HG02938 (cell line): ENCODE results near the gene ARHGAP26.

Experiments
- ATAC-seq: cut with Tn5 transposase; IDR thresholded peaks from one replicate; pipeline ENCODE4 v1.9.1; 2021; ENCODE audit warnings: mild to moderate bottlenecking, moderate library complexity; ENCODE audit not compliant: unreplicated experiment

Gene ARHGAP26

DNA sequence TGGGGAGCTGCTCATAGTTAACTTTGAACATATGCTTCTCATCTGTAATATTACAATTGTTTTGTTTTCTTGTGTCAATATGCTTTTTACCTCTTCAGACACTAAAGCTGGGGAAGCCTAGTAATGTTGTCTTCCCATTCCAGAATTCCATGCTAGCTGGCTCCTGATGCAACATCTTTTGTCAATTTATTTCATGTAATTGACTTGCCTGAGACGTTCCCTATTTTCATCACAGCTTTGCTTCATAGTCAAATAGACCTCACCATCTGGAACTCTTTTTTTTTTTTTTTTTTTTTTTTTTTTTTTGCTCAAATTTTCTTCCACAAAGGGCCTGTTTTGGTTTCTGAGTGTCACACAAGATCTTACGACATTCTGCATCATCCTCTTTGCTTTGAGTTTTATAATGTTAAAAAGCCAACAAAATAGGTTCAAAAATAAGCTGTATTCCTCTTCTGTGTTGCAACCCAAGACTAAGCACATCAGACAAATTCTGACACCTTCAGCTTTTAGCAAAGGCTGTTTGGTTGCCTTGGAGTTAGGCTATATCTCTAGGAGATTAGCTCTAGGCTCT is 398.1 kb downstream of the ARHGAP26 start:
- no peak for ATAC-seq

DNA sequence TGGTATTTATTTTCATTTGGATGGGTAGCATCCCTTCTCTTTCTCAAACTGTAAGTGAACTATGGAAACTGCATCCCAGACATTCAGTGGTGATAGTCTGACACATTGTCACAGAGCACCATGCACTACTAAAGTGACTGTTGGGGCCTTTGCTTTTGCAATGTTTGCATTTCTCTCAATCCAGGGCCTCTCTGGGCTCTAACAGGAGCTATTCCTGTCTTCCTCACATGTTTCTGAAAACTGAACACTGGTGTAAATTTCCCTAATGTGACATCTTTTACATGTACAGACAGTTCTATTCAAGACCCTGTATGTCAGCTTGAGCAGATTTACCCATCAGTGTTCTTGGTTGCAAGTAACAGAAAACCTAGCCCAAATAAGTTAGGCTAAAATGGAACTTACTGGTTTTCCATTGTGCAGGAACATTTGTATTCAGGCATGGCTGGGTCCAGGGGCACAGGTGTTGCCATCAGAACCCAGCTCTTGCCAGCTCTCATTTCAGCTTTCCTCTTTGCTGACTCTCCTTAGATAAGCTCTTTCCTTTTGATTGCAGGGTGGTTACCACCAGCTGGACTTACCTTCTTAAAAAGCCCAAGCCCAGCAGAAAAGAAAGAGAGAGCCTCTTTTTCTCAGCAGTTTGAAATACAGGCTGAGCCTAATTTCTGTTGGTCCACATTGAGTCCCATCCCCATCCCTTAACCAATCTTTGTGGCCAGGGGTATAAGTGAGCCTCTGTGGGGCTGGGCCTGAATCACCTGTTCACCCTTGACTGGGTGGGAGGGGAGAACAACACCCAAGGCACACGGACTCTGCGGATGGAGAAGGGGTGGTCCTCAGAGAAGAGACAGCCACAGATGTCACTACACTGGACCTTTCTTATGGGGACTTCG is 399.0 kb downstream of the ARHGAP26 start:
- no peak for ATAC-seq

DNA sequence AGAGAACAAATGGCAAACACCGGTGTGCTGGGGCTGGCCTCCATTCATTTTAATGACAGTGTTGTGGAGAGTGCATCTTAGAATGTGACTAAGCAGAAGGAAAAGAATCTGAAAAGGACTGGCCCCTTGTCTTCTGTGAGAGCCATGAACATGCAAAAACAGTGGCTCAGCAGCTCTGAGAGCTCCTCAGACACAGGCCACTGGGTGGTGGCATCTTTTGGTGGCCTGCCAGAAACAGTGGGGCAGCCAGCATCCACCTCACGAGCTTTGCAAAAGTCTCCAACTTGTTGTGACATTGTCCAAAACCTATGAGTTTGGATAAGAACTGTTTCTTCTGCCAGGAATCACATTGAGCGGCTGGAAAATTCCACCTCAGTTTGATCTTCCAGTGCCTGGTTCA is 399.9 kb downstream of the ARHGAP26 start:
- no peak for ATAC-seq

- no peak for ATAC-seq
These were observed 400.8 kb downstream of the ARHGAP26 start for GRCh38 chr5:143170977-143171376.

GRCh38 chr5:143172739-143173138 is 402.6 kb downstream of the ARHGAP26 start:
- ATAC-seq, result no peak

DNA sequence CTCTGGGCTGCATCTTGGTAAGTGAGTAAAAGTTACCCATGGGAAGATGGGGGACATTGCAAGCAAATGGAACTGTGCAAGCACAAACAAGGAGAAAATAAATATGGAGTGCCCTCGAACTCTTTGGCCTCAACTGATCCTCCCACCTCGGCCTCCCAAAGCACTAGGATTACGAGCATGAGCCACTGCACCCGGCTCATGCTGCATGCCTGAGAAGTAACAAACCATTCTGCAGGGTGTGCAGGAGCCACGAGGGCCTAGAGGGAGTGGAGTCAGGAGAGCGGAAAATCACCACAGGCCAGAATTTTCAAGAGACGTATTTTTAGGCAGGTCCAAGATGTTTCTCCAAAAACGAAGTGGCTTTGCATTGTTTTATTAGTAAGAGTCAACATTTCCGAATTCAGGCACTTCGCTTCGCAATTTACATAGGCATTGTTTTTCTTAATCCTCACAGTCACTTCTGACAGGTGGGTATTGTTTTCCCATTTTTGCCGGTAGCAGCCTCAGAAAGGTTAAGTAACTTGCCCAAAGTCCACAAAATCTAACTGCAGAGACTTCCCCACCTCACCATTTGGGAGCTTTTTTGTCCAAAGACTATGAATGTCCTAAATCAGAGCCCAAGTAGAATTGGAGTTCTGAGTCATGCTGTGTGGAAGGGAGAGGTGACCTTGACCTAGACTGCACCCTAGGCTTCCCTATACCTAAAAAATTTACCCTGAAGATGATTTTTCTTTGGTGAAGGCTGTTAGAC is 403.1 kb downstream of the ARHGAP26 start:
- no peak for ATAC-seq

- peak; percentile 99 for ATAC-seq
These were observed 404.7 kb downstream of the ARHGAP26 start for GRCh38 chr5:143174714-143175398.

- ATAC-seq, result no peak
These were observed 405.9 kb downstream of the ARHGAP26 start for GRCh38 chr5:143176048-143176447.

DNA sequence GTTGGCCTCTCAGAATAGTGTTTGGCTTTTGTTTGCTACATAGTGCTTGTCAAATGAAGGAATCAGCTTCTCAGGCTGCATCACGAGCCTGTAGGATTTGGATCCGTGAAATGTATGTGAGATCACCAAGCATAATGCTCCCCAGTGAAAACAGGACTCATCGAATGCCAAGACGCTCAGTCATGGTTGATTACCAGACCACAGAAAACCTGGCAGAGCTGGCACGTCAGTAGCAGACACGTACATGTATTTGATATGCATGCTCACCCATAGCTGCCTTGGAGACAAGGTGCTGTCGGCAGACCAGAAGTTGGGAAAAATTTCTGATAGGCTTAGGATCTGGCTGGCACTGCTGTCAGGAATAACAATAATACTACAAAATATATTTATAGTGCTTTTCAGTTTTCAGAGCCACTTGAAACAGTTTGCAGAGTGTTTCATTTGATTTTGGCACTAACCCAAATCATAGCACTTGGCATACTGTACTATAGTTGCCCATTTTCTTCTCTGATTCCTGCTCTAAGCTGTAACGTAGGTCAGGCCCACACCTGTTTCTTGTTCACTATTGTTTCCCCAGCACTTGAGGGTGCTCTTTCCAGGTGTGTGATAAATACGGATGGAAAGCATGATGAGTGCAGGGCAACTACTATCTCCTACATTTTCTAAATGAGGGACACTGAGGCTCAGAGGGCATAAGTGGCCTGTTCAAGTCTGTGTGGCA is 407.2 kb downstream of the ARHGAP26 start:
- no peak for ATAC-seq

DNA sequence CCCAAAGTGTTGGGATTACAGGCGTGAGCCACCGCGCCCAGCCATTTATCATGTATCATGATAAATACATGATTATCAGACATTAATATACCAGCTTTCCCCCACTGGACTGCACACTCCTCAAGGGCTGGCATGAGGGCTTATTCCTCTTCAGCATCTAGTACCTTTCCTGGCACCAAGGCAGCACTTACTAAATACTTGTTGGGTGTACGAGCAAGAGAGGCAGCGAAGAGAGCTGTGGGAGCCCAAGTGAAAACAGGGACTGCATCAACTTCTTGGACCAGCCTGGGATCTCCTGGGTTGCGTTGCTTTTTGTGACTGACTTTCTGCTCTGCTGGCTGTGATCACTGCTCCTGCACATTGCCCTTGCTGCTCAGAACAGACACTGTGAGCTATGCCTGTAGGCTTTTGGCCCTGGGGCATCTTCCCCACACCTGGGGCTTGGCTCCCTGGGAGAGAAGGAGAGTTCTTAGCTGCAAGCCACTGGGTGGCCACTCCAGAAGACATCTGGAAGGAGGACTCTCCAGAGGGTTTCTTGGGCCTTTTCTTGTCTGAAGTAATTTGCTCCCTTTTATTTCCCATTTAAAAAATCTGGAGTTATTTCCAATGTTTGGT is 409.1 kb downstream of the ARHGAP26 start:
- no peak for ATAC-seq

GRCh38 chr5:143180751-143181150 is 410.6 kb downstream of the ARHGAP26 start:
- no peak for ATAC-seq

DNA sequence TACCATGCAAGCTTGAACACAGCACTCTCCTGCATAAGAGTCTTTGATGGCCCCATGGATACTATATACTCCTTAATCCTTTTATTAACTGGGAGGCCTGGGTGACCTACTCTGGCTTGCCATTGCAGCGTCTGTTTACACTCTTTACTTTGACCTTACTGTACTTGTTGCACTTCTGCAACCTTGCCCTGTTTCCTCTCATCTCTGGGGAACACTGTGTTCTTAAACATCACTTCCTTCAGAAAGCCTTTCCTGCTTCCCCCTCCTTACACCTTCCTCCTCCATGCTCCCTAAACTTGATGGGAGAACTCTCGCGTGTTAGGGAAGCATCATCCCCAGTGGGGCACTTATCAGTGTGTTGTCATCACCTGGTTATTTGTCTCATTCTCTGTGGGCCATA is 411.0 kb downstream of the ARHGAP26 start:
- ATAC-seq, result no peak

GRCh38 chr5:143182106-143182505 is 411.9 kb downstream of the ARHGAP26 start:
- no peak for ATAC-seq

DNA sequence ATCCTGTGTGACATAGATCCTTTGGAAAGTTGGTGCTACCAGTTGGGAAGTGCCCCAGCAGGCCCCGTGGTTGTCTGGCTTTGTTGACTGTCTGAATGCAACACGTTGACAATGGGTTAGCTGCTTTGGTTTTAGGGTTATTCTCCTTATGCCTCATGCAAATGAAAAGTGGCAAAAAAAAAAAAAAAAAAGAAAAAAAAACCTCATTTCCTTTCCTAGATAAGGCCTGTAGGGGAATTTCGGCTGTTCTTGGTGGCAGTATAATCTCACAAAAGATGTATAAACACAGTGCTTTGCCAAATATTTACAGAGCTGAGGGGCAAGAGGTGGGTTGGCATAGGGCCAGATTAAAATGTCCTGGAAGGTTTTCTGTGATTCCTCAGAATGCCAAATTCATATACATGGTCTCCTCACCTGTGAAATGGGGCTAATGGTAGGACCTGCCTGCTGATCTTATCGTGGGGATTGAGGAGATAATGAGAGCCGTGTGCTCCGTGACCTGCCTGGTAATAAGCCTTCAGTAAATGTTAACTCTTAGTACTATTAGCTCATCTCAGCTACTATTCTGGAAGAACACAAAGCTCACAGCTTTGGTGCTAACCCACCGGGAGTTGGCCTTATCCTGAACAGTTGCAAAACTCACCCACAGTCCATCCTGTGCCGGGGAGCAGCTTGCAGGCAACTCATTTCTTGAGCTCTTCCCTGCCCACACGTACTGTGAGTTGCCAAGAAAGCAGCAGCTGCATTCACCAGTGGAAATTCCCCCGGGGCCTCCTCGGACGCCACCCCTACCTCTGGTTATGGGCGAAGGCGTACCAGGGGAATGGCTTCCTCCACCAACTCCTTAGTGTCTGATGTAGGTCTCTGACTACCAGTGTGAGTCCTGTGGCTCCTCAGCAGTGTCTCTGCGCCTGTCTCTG is 413.0 kb downstream of the ARHGAP26 start:
- peak; percentile 47 for ATAC-seq

DNA sequence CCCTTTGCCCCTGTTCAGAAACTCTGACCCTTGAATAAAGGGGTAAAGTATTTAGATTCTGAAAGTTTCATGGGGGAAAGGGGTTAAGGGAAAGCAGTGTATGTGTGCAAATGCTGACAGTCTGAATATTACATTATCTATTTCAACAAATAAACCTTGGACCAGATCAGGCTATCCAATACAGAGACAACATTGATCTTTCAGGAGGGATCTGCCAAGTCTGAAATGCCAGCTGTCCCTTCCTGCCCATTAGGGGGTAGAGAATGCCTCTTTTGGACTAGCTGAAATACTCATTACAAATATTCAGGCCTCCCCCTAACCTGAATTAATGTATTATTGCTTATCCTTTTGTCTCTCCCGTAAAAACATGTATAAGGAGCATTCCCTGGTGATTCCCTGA is 413.8 kb downstream of the ARHGAP26 start:
- no peak for ATAC-seq

GRCh38 chr5:143186623-143187022 is 416.4 kb downstream of the ARHGAP26 start:
- no peak for ATAC-seq

DNA sequence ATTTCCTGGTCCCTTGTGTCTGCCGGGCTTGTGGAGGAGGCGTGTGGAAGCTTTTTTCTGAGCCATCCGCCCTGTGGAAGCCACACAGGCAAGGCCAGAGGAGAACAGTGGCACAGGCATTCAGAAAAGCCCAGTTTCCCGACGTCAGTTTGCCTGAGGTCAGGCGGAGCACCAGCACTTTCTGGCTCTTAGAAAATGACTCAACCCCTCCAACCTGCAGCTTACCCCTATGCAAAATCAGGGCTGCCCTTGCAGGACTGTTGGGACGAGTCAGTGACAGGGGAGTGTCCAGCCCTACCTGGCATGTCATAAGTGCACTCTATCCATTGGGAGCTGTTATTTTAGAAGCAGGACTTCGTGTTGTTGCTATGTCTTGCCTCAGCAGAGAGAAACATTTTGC is 417.3 kb downstream of the ARHGAP26 start:
- ATAC-seq, result no peak

GRCh38 chr5:143188083-143188482 is 417.9 kb downstream of the ARHGAP26 start:
- ATAC-seq, result no peak

DNA sequence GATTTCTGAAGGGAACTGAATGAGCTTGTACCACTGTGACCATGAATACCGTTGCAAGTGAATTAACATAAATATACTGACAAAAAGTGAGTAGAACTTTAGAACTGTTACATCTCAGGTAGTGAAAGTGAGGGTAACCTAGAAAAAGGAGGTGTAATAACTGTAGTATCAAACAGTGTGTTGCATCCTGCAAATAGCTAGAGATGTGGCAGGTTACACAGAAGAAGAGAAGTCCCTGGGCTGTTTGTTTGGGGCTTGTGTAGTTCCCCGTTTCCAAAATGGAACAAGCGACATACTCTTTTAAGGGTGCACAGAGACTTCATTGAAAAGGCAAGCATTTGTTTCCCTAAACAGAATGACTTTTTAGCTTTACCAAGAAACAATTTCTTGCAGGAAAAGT is 418.5 kb downstream of the ARHGAP26 start:
- ATAC-seq, result no peak
